ENCODE results near the gene PRR22. TPM values are rescaled to one million over a fixed set of nuclear protein-coding genes. Genes with fewer than 3 reads are reported as not detected.
A peak's percentile ranks its signal among the peaks of the same experiment; 100 is the strongest.

Gene PRR22
- total RNA-seq, 4 donors from 2014 or later = 0.54 to 2.0 (median 1.2) TPM

GRCh38 chr19:5829567-5830310 is 45.2 kb upstream of the PRR22 start:
- Histone ChIP-seq H3K36me3 (no peaks in the 10 kb centered on the region), H3K27me3 (no peaks in the 10 kb centered on the region), H3K4me3 (replicated peaks in 1 of 3) (no peak overlapping the region), H3K27ac (no peak overlapping the region), H3K4me1 (peaks cover 5 to 26% of the 10 kb centered on the region in 2 donors), H3K9me3 (no peaks in the 10 kb centered on the region)
- WGBS, 2 donors = 67 to 71% methylated on average over 6 to 21 of the region's 34 CpGs
- intact Hi-C loops (cut with DNase I) = no loop called here
- TF ChIP-seq CTCF (IDR thresholded peaks at IDR 0.05) (no peak), POLR2A (IDR thresholded peaks at IDR 0.05) (no peak)
- DNase-seq = no peak

DNA sequence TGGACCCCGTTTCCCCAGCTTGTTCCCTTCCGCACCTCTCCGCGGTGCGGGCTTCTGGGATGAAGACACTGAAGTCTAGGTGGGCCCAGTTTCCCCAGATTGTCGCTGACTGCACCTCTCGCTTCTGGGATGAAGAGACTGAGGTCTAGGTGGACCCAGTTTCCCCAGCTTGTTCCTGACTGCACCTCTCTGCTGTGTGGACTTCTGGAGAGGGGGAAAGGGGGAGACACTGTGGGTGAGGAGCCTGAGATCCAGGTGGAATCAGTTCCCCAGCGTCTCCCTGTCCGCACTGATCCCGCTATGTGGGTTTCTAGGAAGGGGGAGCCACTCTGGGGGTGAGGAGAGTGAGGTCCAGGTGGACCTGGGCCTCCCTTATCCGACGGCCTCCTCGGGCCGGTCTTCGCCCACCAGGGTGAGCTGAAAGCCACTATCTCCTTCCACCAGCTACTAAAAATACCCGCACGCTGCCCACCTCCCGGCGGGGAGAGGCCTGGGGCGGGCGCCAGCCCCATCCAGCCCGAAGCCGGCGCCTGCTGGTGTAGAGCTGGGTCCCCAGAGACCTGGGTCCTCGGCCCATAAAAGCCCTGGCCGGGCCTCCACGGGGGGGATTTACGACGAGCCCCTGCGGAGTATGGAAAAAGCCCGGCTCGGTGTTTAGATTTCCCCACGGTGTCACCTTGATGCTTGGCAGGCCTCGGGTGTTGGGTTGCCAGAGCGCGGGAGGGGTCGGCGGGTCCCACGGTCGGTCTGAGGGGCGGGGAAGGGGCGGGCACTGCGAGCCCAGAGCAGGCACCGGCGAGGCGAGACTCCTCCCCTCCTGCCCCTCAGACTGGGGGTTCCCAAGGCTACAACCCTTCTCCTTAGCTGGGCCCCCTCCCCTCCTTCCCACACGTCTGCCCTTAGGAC is 44.4 kb upstream of the PRR22 start:
- 3 to 7% methylated on average over 20 to 24 of the region's 47 CpGs for WGBS, 2 donors

GRCh38 chr19:5827891-5828660 is 43.5 kb upstream of the PRR22 start:
- peak overlapping the region in 2 of 3 donors; percentile 42 to 78 for H3K27ac ChIP-seq

More for the DNA sequence above, 44.4 kb upstream of the PRR22 start:
- Histone ChIP-seq H3K4me3 (replicated peaks in 1 of 3) (peak overlapping the region in 1 of 3 donors; percentile 46), H3K9me3 (no peaks in the 10 kb centered on the region), H3K27ac (peak overlapping the region in 2 of 3 donors; percentile 42 to 78), H3K27me3 (no peaks in the 10 kb centered on the region), H3K4me1 (peaks cover 5 to 26% of the 10 kb centered on the region in 2 donors), H3K36me3 (no peaks in the 10 kb centered on the region)
- TF ChIP-seq POLR2A (IDR thresholded peaks at IDR 0.05) (no peak), CTCF (IDR thresholded peaks at IDR 0.05) (no peak)
- intact Hi-C loops (cut with DNase I) = no loop called here
- DNase-seq = peak; percentile 24 to 27

DNA sequence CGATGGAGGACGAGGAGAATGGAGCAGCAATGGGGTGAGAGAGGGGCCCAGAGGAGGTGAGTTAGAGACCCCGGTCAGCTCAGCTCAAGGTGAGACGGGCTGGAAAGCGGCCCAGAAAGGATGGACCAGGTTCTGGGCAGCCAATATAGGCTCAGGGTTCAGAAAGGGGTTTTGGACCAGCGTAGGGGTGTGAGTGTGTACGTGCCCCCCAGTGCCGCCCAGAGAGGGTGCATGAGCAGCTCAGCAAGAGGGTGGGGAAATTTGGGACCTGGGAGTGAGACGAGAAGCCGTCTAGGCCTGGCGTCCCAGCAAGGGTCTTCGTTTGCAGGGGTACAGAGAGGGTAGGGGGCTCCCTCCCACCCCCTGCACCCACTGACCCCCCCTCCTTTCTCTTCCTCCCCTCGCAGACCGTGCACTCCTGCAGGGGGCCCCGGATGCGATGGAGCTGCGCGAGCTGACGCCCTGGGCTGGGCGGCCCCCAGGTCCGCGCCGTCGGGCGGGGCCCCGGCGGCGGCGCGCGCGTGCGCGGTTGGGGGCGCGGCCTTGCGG is 42.9 kb upstream of the PRR22 start:
- DNase-seq = no peak
- WGBS, 2 donors = 41 to 48% methylated on average over 10 to 12 of the region's 37 CpGs
- peak overlapping the region in 1 of 3 donors; percentile 78 for H3K27ac ChIP-seq

More at GRCh38 chr19:5827891-5828660, 43.5 kb upstream of the PRR22 start:
- DNase-seq = peak; percentile 80 to 81
- 1 to 3% methylated on average over 22 of the region's 91 CpGs for WGBS, 2 donors
- Histone ChIP-seq H3K4me3 (replicated peaks in 1 of 3) (peak overlapping the region in 1 of 3 donors; percentile 46), H3K36me3 (no peaks in the 10 kb centered on the region), H3K9me3 (no peaks in the 10 kb centered on the region), H3K4me1 (peaks cover 5 to 26% of the 10 kb centered on the region in 2 donors), H3K27me3 (no peaks in the 10 kb centered on the region)
- intact Hi-C loops (cut with DNase I) = no loop called here
- TF ChIP-seq POLR2A (IDR thresholded peaks at IDR 0.05) (peak; percentile 67 to 81), CTCF (IDR thresholded peaks at IDR 0.05) (no peak)

More for the DNA sequence above, 42.9 kb upstream of the PRR22 start:
- Histone ChIP-seq H3K9me3 (no peaks in the 10 kb centered on the region), H3K27me3 (no peaks in the 10 kb centered on the region), H3K4me1 (peaks cover 5 to 26% of the 10 kb centered on the region in 2 donors), H3K36me3 (no peaks in the 10 kb centered on the region), H3K4me3 (replicated peaks in 1 of 3) (peak overlapping the region in 1 of 3 donors; percentile 46)
- intact Hi-C loops (cut with DNase I) = no loop called here
- TF ChIP-seq POLR2A (IDR thresholded peaks at IDR 0.05) (no peak), CTCF (IDR thresholded peaks at IDR 0.05) (no peak)
